ENCODE data around the gene MX2.

Gene MX2

DNA sequence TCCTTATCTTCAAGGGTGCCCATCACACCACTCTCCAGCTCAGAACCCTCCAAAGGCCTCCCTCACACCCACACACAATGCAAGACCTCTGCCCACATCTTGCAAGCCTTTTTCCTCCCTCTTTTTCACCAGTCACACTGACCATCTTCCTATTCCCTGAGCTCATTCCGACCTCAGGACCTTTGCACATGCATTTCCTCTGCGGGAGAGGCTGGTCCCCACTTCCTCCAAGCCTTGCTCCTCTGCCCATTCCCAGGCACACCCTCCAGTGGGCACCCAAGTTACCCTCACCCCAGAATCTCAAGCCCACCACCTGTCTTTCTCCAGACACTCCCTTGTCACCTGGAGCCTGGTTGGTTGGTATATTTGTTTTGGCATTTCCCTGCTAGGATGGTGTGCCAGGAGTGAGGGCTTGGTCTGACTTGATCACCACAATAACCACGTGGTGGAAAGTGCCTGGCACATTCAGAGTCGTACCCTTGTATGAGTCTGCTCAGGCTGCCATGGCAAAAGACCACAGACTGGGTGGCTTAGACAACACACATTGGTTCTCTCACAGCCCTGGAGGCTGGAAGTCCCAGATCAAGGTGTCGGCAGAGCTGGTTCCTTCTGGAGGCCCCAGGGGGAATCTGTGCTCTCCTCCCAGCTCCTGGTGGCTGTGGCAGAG is 13.2 kb downstream of the MX2 start:
- Histone ChIP-seq H3K4me1 (ENCODE audit: control insufficient read depth, insufficient read depth, low read length) (no peaks in the 10 kb centered on the region), H3K36me3 (ENCODE audit: control insufficient read depth, insufficient read depth, low read length) (no peaks in the 10 kb centered on the region), H3K9me3 (ENCODE audit: control insufficient read depth, insufficient read depth, low read length) (no peaks in the 10 kb centered on the region), H3K27me3 (ENCODE audit: control insufficient read depth, insufficient read depth, low read length) (no peaks in the 10 kb centered on the region), H3K4me3 (ENCODE audit: low read depth, low read length) (no peak overlapping the region), H3K9ac (ENCODE audit: low read depth, low read length) (no peak overlapping the region), H3K27ac (ENCODE audit: low read depth, low read length) (no peak overlapping the region)

DNA sequence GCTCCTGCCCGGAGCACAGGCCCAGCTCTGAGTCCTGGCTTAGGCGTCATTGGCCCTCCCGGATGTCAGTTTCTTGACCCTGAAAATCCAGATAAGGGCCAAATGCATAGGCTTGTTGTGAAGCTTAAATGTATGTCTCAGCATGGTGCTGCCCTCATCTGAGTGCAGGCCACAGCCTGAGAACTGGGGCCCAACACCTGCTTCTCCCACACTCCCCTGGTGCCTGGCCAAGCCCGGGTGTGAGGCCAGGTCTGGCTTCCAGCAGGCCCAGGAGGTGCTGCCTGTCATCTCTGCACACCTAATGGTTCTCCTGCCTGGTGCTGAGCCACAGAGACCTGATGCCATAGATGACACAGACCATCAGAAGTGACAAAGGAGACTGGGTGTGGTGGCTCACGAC is 14.0 kb downstream of the MX2 start:
- Histone ChIP-seq H3K9me3 (ENCODE audit: control insufficient read depth, insufficient read depth, low read length) (no peaks in the 10 kb centered on the region), H3K4me3 (ENCODE audit: low read depth, low read length) (no peak overlapping the region), H3K27me3 (ENCODE audit: control insufficient read depth, insufficient read depth, low read length) (no peaks in the 10 kb centered on the region), H3K4me1 (ENCODE audit: control insufficient read depth, insufficient read depth, low read length) (no peaks in the 10 kb centered on the region), H3K9ac (ENCODE audit: low read depth, low read length) (no peak overlapping the region), H3K27ac (ENCODE audit: low read depth, low read length) (no peak overlapping the region), H3K36me3 (ENCODE audit: control insufficient read depth, insufficient read depth, low read length) (no peaks in the 10 kb centered on the region)

DNA sequence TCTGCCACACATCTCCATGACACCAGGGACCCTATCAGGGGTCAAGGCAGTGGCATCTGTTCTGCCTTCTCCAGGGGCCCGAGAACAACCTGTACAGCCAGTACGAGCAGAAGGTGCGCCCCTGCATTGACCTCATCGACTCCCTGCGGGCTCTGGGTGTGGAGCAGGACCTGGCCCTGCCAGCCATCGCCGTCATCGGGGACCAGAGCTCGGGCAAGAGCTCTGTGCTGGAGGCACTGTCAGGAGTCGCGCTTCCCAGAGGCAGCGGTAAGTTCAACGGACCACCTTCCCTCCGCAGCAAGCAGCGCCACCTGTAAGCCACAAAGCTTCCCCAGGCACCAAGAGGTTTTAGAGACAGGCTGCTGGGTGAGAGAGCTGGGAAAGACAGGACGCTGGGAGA is 15.9 kb downstream of the MX2 start:
- H3K27me3 ChIP-seq (ENCODE audit: control insufficient read depth, insufficient read depth, low read length) = no peaks in the 10 kb centered on the region
- no peak overlapping the region for H3K9ac ChIP-seq (ENCODE audit: low read depth, low read length)
- H3K27ac ChIP-seq (ENCODE audit: low read depth, low read length) = no peak overlapping the region
- no peaks in the 10 kb centered on the region for H3K36me3 ChIP-seq (ENCODE audit: control insufficient read depth, insufficient read depth, low read length)
- H3K4me3 ChIP-seq (ENCODE audit: low read depth, low read length) = no peak overlapping the region
- no peaks in the 10 kb centered on the region for H3K4me1 ChIP-seq (ENCODE audit: control insufficient read depth, insufficient read depth, low read length)
- no peaks in the 10 kb centered on the region for H3K9me3 ChIP-seq (ENCODE audit: control insufficient read depth, insufficient read depth, low read length)

DNA sequence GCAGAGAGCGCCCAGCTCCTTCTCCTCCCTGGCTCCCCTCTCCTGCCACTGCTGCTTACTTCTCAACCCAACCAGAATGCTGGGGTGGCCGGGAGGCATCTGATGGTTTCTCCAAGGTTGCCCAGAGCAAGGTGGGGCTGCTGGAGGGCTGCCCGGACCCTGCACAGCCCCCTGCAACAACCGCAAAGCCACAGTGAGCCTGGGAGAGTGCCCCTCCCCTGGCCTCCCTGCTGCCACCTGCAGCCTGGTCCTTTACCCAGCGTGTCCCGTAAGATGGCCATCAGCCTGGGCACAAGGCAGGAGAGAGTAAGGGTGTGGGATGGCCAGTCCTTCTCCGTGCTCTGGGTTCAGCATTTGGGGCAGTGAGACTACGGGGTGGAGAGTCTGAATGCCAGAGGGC is 17.0 kb downstream of the MX2 start:
- H3K4me1 ChIP-seq (ENCODE audit: control insufficient read depth, insufficient read depth, low read length) = no peaks in the 10 kb centered on the region
- H3K27me3 ChIP-seq (ENCODE audit: control insufficient read depth, insufficient read depth, low read length) = no peaks in the 10 kb centered on the region
- H3K27ac ChIP-seq (ENCODE audit: low read depth, low read length) = no peak overlapping the region
- H3K4me3 ChIP-seq (ENCODE audit: low read depth, low read length) = no peak overlapping the region
- no peaks in the 10 kb centered on the region for H3K9me3 ChIP-seq (ENCODE audit: control insufficient read depth, insufficient read depth, low read length)
- H3K9ac ChIP-seq (ENCODE audit: low read depth, low read length) = no peak overlapping the region
- H3K36me3 ChIP-seq (ENCODE audit: control insufficient read depth, insufficient read depth, low read length) = no peaks in the 10 kb centered on the region

DNA sequence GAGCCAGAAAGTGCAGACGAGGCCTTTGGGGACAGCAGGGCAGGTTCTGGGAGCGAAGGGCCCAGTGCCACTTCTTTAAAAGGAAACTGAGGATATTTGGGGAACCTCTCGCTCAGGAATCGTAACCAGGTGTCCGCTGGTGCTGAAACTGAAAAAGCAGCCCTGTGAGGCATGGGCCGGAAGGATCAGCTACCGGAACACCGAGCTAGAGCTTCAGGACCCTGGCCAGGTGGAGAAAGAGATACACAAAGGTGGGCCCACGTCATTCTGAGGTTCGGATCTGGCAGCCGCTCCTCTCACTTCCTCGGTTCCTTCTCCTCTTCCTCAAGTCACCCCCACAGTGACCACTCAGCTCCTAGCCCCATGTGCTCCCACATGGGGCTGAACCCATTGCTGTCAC is 18.1 kb downstream of the MX2 start:
- Histone ChIP-seq H3K27me3 (ENCODE audit: control insufficient read depth, insufficient read depth, low read length) (no peaks in the 10 kb centered on the region), H3K27ac (ENCODE audit: low read depth, low read length) (no peak overlapping the region), H3K9ac (ENCODE audit: low read depth, low read length) (no peak overlapping the region), H3K4me1 (ENCODE audit: control insufficient read depth, insufficient read depth, low read length) (no peaks in the 10 kb centered on the region), H3K36me3 (ENCODE audit: control insufficient read depth, insufficient read depth, low read length) (no peaks in the 10 kb centered on the region), H3K4me3 (ENCODE audit: low read depth, low read length) (no peak overlapping the region), H3K9me3 (ENCODE audit: control insufficient read depth, insufficient read depth, low read length) (no peaks in the 10 kb centered on the region)

DNA sequence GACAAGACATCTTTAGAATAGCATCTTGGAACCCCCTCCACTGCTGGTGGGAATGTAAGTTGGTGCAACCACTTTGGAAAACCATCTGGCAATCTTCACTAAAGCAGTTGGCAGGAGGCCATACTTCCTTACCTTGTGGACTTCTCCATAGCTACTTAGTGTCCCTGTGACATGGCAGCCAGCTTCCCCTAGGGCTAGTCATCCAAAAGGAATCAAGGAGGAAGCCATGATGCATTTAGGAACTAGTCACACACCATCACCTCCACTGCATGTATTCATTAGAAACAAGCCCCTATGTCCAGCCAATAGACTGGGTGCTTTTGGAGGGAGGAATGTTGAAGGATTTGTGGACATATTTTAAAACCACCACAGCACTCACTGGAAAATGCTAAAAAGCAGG is 19.9 kb downstream of the MX2 start:
- Histone ChIP-seq H3K27ac (ENCODE audit: low read depth, low read length) (no peak overlapping the region), H3K4me3 (ENCODE audit: low read depth, low read length) (no peak overlapping the region), H3K27me3 (ENCODE audit: control insufficient read depth, insufficient read depth, low read length) (no peaks in the 10 kb centered on the region), H3K9me3 (ENCODE audit: control insufficient read depth, insufficient read depth, low read length) (no peaks in the 10 kb centered on the region), H3K9ac (ENCODE audit: low read depth, low read length) (no peak overlapping the region), H3K4me1 (ENCODE audit: control insufficient read depth, insufficient read depth, low read length) (no peaks in the 10 kb centered on the region), H3K36me3 (ENCODE audit: control insufficient read depth, insufficient read depth, low read length) (no peaks in the 10 kb centered on the region)

DNA sequence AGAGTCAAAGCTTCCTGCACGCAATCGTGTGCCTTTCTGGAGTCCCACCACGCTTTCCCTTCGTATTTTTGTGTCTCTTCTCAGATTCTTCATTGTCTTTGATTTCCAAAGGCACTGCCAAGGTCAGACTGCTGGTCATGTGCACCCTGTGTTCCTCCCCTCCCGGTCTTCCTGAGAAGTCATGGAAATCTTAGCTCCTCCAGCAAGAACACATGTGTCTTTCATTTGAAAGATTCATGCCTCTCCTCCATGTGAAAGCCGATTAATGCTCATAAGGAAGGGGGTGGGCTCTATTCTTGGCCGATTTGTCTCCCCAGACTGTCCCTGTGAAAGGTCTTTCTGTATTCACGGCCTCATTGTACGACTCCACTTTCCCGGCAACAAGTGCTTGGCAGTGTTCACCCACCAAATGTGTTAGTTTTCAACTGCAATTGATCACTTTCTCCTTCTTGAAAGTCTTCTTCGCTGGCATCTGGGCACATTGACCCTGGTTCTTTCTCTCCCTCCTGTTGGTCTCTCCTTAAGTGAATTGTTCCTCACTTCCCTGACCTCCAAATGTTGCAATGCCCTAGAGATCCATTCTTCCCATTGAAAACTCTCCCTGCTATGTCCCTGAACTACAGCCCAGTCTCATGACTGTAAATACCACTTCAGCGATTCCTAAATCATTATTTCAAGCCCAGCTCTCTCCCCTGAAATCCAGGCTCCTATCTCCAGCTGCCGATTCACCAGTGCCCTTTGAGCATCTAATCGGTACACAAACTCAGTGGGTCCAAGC is 25.4 kb downstream of the MX2 start:
- Histone ChIP-seq H3K27me3 (ENCODE audit: control insufficient read depth, insufficient read depth, low read length) (no peaks in the 10 kb centered on the region), H3K36me3 (ENCODE audit: control insufficient read depth, insufficient read depth, low read length) (no peaks in the 10 kb centered on the region), H3K27ac (ENCODE audit: low read depth, low read length) (no peak overlapping the region)

DNA sequence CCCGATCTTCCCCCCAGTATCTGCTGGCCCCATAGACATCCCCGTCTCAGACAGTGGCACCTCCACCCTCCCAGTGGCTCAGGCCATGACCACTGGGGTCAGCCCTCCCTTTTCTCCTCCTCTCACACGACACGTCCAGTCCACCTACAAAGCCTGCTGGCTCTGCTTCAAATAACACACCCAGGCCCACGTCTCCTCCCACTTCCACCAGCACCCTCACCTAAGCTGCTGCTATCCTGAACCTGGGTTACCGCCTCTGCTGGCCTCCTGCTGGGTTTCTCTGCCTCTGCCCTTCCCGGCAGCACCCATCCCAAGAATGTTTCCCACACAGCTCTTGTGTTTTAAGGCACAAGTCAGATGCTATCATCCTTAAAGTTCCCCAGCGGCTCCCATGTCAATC is 26.0 kb downstream of the MX2 start:
- Histone ChIP-seq H3K4me1 (ENCODE audit: control insufficient read depth, insufficient read depth, low read length) (no peaks in the 10 kb centered on the region), H3K36me3 (ENCODE audit: control insufficient read depth, insufficient read depth, low read length) (no peaks in the 10 kb centered on the region), H3K27ac (ENCODE audit: low read depth, low read length) (no peak overlapping the region), H3K4me3 (ENCODE audit: low read depth, low read length) (no peak overlapping the region), H3K9ac (ENCODE audit: low read depth, low read length) (no peak overlapping the region), H3K9me3 (ENCODE audit: control insufficient read depth, insufficient read depth, low read length) (no peaks in the 10 kb centered on the region), H3K27me3 (ENCODE audit: control insufficient read depth, insufficient read depth, low read length) (no peaks in the 10 kb centered on the region)

More for the DNA sequence above, 25.4 kb downstream of the MX2 start:
- Histone ChIP-seq H3K9ac (ENCODE audit: low read depth, low read length) (no peak overlapping the region), H3K4me1 (ENCODE audit: control insufficient read depth, insufficient read depth, low read length) (no peaks in the 10 kb centered on the region), H3K4me3 (ENCODE audit: low read depth, low read length) (no peak overlapping the region), H3K9me3 (ENCODE audit: control insufficient read depth, insufficient read depth, low read length) (no peaks in the 10 kb centered on the region)

DNA sequence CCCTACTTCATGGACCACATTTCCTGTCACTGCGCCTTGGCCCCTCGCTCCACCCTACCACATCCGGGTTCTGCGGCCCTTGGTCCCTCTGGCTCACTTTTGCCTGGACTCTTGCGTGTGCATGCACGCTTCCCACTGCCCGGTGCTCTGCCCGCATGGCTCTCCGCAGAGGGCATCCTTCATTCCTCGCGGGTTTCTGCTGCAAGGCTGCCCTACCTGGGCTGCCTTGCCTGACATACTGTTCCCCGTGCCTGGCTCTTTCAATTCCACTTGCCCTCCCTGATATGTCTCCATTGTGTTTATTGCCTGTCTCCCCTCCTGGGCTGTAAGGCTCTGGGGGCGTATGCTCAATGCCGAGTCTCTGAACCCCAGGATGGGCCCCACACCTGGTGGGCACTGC is 26.4 kb downstream of the MX2 start:
- H3K9me3 ChIP-seq (ENCODE audit: control insufficient read depth, insufficient read depth, low read length) = no peaks in the 10 kb centered on the region
- no peaks in the 10 kb centered on the region for H3K36me3 ChIP-seq (ENCODE audit: control insufficient read depth, insufficient read depth, low read length)
- H3K27me3 ChIP-seq (ENCODE audit: control insufficient read depth, insufficient read depth, low read length) = no peaks in the 10 kb centered on the region
- H3K9ac ChIP-seq (ENCODE audit: low read depth, low read length) = no peak overlapping the region
- no peaks in the 10 kb centered on the region for H3K4me1 ChIP-seq (ENCODE audit: control insufficient read depth, insufficient read depth, low read length)
- no peak overlapping the region for H3K27ac ChIP-seq (ENCODE audit: low read depth, low read length)
- H3K4me3 ChIP-seq (ENCODE audit: low read depth, low read length) = no peak overlapping the region

DNA sequence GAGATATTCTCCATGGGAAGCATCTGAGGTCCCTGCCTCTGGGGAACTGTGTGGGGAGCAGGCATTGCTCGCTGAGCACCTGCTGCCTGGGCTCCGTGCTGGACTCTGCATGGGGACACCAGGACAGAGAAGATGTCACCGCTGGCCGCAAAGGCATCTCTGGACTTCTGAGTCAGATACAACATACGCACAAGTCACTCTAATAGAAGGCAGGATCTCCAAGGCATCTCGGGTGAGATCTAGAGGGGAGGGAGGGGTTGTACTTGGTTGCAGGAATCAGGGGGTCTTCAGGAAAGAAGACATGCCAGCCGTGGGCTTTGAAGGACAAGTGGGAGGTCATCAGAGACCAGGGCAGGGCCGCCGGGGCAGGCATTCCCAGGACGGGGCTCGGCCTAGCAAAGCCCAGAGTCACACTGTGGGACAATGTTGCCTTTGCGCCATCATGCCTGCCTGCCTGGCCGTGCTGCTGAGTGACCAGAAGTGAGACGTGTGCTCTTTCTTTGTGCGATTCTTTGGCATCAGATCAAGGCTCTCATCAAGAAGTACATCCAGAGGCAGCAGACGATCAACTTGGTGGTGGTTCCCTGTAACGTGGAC is 28.3 kb downstream of the MX2 start:
- Histone ChIP-seq H3K36me3 (ENCODE audit: control insufficient read depth, insufficient read depth, low read length) (no peaks in the 10 kb centered on the region), H3K4me1 (ENCODE audit: control insufficient read depth, insufficient read depth, low read length) (no peaks in the 10 kb centered on the region)

DNA sequence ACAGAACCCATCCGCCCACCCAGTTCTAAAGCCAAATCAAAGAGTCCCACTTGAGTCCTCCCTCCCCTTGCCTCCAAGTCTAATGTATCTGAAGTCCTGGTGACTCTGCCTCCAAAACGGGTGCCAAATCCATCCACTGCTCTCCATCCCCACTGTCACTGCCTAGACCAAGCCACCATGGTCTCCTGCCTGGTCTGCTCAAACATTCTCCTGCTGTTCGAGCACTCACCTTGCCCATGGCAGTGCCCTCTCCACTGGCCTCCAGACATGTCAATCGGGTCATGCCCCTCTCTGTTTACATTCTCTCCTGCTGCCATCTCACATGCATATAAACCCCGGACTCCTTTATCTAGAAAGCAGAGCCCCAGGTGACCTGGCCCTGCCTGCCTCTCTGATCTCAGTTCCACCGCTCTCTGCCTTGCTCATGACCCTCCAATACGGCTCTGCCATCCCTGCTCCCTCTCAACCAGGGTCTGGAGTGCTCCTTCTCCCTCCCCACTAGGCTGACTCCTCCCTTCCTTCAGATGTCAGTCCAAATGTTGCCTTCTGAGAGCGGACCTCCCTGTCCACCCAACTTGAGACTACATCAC is 32.1 kb downstream of the MX2 start:
- Histone ChIP-seq H3K27me3 (ENCODE audit: control insufficient read depth, insufficient read depth, low read length) (no peaks in the 10 kb centered on the region), H3K36me3 (ENCODE audit: control insufficient read depth, insufficient read depth, low read length) (no peaks in the 10 kb centered on the region), H3K4me3 (ENCODE audit: low read depth, low read length) (no peak overlapping the region), H3K4me1 (ENCODE audit: control insufficient read depth, insufficient read depth, low read length) (0 out of 2 replicates have a peak, but pooled peaks cover 8% of the 10 kb centered on the region), H3K9ac (ENCODE audit: low read depth, low read length) (no peak overlapping the region), H3K27ac (ENCODE audit: low read depth, low read length) (no peak overlapping the region), H3K9me3 (ENCODE audit: control insufficient read depth, insufficient read depth, low read length) (no peaks in the 10 kb centered on the region)

More for the DNA sequence above, 28.3 kb downstream of the MX2 start:
- Histone ChIP-seq H3K9ac (ENCODE audit: low read depth, low read length) (no peak overlapping the region), H3K4me3 (ENCODE audit: low read depth, low read length) (no peak overlapping the region), H3K27ac (ENCODE audit: low read depth, low read length) (no peak overlapping the region), H3K9me3 (ENCODE audit: control insufficient read depth, insufficient read depth, low read length) (no peaks in the 10 kb centered on the region), H3K27me3 (ENCODE audit: control insufficient read depth, insufficient read depth, low read length) (no peaks in the 10 kb centered on the region)
